Fibroblast of skin of left biceps (primary cell): ENCODE results near the gene PTBP3.
"Not testable (repeated sequence)": the region's sequence is repeated elsewhere in the genome, so short reads cannot be mapped to it uniquely, and the experiment has no call there.

Source experiments
- DNase-seq, 2 experiments: peaks; one replicate each; pipeline ENCODE4 v3.0.0-alpha.2; 2013; ENCODE audit warnings: low read depth in 2 of 2

Gene PTBP3

GRCh38 chr9:112332977-112333638, at the start of gene PTBP3:
PTBP3 (minus strand) TSS chr9:112333619; CDS start chr9:112297865, 35,754 bp downstream.
- no peak for DNase-seq

- no peak for DNase-seq
Observed at GRCh38 chr9:112382501-112383364, 49.3 kb upstream of the PTBP3 start.

- no peak for DNase-seq
Observed at GRCh38 chr9:112382066-112382465, 48.6 kb upstream of the PTBP3 start.

GRCh38 chr9:112380825-112381221, 47.4 kb upstream of the PTBP3 start:
- DNase-seq: no peak

- no peak for DNase-seq
Observed at GRCh38 chr9:112380102-112380824, 46.8 kb upstream of the PTBP3 start, which contains the start of gene HSDL2. HSDL2 (plus strand) TSS chr9:112380108; CDS start chr9:112380164, 56 bp downstream.

- DNase-seq: peak; percentile 92 to 95
Observed at GRCh38 chr9:112379177-112380101, 46.0 kb upstream of the PTBP3 start.

GRCh38 chr9:112378328-112379176, 45.1 kb upstream of the PTBP3 start:
- no peak for DNase-seq

GRCh38 chr9:112377684-112378327, 44.4 kb upstream of the PTBP3 start:
- DNase-seq: no peak

- DNase-seq: no peak
Observed at GRCh38 chr9:112377087-112377486, 43.7 kb upstream of the PTBP3 start.

GRCh38 chr9:112375361-112375760, 41.9 kb upstream of the PTBP3 start:
- no peak for DNase-seq

GRCh38 chr9:112374232-112374631, 40.8 kb upstream of the PTBP3 start:
- not testable (repeated sequence) for DNase-seq

GRCh38 chr9:112373666-112374065, 40.2 kb upstream of the PTBP3 start:
- not testable (repeated sequence) for DNase-seq

- no peak for DNase-seq
Observed at GRCh38 chr9:112371060-112371459, 37.6 kb upstream of the PTBP3 start.

GRCh38 chr9:112369817-112370216, 36.4 kb upstream of the PTBP3 start:
- DNase-seq: no peak

- DNase-seq: no peak
Observed at GRCh38 chr9:112367465-112367864, 34.0 kb upstream of the PTBP3 start.

GRCh38 chr9:112366591-112366990, 33.2 kb upstream of the PTBP3 start:
- no peak for DNase-seq

- not testable (repeated sequence) for DNase-seq
Observed at GRCh38 chr9:112365257-112365656, 31.8 kb upstream of the PTBP3 start.

- DNase-seq: no peak
Observed at GRCh38 chr9:112364761-112365160, 31.3 kb upstream of the PTBP3 start.

GRCh38 chr9:112361601-112362000, 28.2 kb upstream of the PTBP3 start:
- DNase-seq: no peak
